Activated CD4-positive, alpha-beta memory T cell treated with anti-CD3 and anti-CD28 coated beads for 36 hours (primary cell): Measurements from ENCODE around the gene MTHFSD. TPM values are rescaled to one million over a fixed set of nuclear protein-coding genes. Genes with fewer than 3 reads are reported as not detected.

Experiments used
- CTCF ChIA-PET: fragments of 350-600 bp; sonication (Branson Sonifier 250); formaldehyde crosslinking; loops from one replicate; lab custom pipeline; 2021; ENCODE audit warnings: antibody characterized with exemption, inconsistent platforms; lab: Charles Lee
- POLR2A ChIA-PET: fragments of 350-600 bp; sonication (Branson Sonifier 250); formaldehyde crosslinking; loops from one replicate; lab custom pipeline; 2021; ENCODE audit warnings: antibody characterized with exemption; lab: Charles Lee
- DNase-seq: peaks from one replicate; pipeline ENCODE4 v3.0.0-alpha.2; 2020
- H3K27ac Mint-ChIP-seq: one replicate; pipeline ENCODE4 v1.8.0; 2021; ENCODE audit warnings: mixed read lengths
- H3K27me3 Mint-ChIP-seq: one replicate; pipeline ENCODE4 v1.8.0; 2021; ENCODE audit warnings: mixed read lengths
- H3K36me3 Mint-ChIP-seq: one replicate; pipeline ENCODE4 v1.8.0; 2021; ENCODE audit warnings: mixed read lengths
- H3K4me1 Mint-ChIP-seq: one replicate; pipeline ENCODE4 v1.8.0; 2021; ENCODE audit warnings: low read depth, mixed read lengths
- H3K4me3 Mint-ChIP-seq: one replicate; pipeline ENCODE4 v1.8.0; 2021; ENCODE audit warnings: mild to moderate bottlenecking, mixed read lengths
- H3K9me3 Mint-ChIP-seq: one replicate; pipeline ENCODE4 v1.8.0; 2021; ENCODE audit warnings: mixed read lengths
- intact Hi-C: fragments of 100-400 bp; cut with micrococcal nuclease; formaldehyde crosslinking; loops from one replicate; pipeline ENCODE4 v1.15.1; 2023
- total RNA-seq, 2 experiments: library from RNA; stranded (reverse); gene quantifications; one replicate each; pipeline ENCODE4 v1.2.3, GENCODE V29; 2021

MTHFSD gene, protein sequence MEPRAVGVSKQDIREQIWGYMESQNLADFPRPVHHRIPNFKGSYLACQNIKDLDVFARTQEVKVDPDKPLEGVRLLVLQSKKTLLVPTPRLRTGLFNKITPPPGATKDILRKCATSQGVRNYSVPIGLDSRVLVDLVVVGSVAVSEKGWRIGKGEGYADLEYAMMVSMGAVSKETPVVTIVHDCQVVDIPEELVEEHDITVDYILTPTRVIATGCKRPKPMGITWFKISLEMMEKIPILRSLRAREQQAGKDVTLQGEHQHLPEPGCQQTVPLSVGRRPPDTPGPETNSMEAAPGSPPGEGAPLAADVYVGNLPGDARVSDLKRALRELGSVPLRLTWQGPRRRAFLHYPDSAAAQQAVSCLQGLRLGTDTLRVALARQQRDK
- total RNA-seq: 10 to 100 TPM; 17.9 to 19.0 TPM

DNA sequence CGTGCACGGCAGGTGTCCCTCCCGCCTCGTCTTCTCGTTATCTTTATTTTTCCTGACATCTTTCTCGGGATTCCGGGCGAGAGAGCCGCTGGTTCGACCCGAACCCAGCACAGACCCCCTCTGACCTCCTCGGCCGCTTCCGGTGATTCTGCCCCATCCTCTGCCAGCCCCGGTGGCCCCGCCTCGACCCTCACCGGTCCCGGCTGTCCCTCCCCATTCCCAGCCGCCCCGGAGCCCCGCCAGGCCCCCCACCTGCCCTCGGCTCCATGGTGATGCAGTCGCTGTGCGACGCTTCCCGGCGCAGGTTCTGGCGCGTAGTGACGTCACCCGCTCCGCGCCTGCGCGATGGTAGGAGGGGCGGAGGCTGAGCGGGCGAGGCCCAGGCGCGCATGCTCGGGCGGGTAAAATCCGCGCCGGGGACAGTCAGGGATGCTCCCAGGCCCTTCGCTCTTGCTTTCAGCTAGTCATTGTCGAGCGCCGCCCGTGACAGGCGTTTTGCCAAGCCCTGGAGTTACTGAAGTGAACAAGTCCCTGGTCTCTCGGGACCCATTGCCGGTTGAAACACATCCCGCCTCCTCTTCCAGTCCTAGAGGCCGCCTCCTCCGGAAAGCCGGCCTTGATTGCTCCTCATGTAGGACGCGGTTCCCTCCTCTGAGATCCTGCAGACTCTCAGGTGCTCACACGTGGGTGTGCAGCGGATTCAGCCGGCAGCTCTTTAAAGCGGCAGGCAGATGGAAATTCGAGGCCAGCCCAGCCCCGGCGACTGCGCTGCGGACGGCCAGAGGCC is at the start of gene MTHFSD:
TSS of gene MTHFSD (minus strand) at position 319 of the 787 bp plus-strand sequence. CDS start at position 268, 51 bp downstream.
- H3K27ac Mint-ChIP-seq: peak within 1 kb of the TSS; percentile 93
- H3K4me1 Mint-ChIP-seq: peaks cover 14% of the 10 kb centered on the region
- ChIA-PET POLR2A (no interaction called here), CTCF (interaction anchor here (0.8 to 1.2 kb wide), 2 partner anchors 8 to 1080 kb away, joined by 3 read pairs; no protein-coding TSS in a partner anchor)
- peaks cover 7% of the 10 kb centered on the region for H3K27me3 Mint-ChIP-seq
- no peaks in the 10 kb centered on the region for H3K9me3 Mint-ChIP-seq
- intact Hi-C loops: no loop called here
- DNase-seq: peak; percentile 96
- H3K36me3 Mint-ChIP-seq: peaks cover 13% of the 10 kb centered on the region
- peak within 1 kb of the TSS; percentile 87 for H3K4me3 Mint-ChIP-seq

DNA sequence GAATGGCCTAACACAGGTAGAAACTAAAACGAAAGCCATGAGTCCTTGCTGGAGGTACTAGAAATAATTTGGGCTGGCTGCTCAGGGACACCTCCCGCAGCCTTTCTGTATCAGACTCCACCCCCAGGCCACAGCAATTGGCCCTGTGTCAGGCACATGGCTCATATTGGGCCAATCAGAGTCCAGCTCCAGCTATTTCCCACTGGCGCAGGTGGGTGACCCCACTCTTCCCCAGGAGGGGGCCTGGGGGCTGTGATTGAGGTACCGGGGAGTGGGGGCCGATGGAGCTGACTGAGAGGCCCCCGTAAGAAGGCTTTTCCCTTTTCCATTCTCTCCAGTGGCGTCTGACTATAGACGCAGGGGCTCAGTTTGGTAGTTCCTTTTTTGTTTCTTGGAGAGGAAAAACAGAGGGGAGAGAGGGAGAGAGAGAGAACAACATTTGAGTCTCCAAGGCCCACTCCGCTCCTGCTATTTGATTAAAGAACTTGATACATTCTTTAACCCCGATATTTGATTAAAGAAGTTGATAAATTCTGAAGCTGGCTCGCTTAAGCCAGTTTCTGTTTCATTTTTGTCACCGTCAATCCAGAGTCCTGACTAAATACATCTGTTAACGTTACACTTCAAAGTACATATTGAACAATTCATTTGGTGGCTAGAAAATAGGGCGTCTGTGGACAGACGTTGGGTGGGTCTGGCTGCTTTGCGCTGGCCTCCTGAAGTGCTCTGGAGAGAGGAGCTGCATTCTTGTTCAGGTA is 49.6 kb upstream of the MTHFSD start:
- CTCF ChIA-PET: interaction anchor here (0.9 kb wide), 1 partner anchor 269 kb away, joined by 4 read pairs; no protein-coding TSS in a partner anchor
- peak; percentile 48 for DNase-seq
- peaks cover 6% of the 10 kb centered on the region for H3K4me1 Mint-ChIP-seq
- peak overlapping the region; percentile 68 for H3K4me3 Mint-ChIP-seq
- H3K36me3 Mint-ChIP-seq: no peaks in the 10 kb centered on the region
- H3K9me3 Mint-ChIP-seq: peaks cover 3% of the 10 kb centered on the region
- intact Hi-C loops: loop anchor here (2.0 kb wide), 1 partner anchor 60 kb away; no protein-coding TSS in a partner anchor
- POLR2A ChIA-PET: no interaction called here
- H3K27me3 Mint-ChIP-seq: peaks cover 15% of the 10 kb centered on the region
- no peak overlapping the region for H3K27ac Mint-ChIP-seq

DNA sequence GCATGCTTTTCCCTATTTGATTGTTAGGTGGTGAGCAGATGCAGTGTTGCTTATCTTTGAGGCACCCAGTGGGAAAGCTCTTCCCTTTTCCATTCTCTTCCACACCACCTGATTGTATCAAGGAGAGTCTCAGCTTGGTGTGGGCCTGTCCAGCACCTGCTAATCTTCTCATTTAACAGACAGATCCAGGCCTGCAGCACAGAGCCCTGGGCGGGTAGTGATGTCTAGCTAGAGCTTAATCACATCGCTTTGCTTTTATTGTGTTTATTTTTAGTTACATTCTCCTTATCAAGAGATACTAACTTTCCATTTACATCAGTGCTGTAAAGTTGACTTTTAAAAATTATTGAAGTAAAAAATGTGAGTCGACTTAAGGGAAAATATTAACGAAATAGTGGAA is 47.5 kb upstream of the MTHFSD start:
- no peak for DNase-seq
- CTCF ChIA-PET: no interaction called here
- peaks cover 3% of the 10 kb centered on the region for H3K9me3 Mint-ChIP-seq

DNA sequence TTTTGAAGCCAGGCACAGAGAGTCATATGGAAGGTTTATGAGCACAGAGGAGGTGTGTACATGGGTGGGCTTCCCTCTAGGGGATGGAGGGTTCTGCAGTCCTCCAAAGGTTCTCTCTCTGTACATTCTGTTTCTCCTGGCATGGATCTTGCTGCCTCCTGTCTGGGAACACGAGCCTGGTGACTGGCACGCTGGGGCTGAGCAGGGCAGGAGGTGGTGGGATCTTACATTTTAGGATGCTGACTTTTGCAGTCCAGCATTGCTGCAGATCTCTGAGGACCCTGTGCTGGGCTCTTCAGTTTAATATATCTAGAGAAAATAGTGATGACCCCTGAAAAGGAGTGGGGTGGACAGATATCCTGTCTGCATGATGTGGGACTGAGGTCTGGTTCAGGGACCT is 46.3 kb upstream of the MTHFSD start:
- POLR2A ChIA-PET: no interaction called here

More for the DNA sequence above, 47.5 kb upstream of the MTHFSD start:
- Mint-ChIP-seq H3K27me3 (peaks cover 25% of the 10 kb centered on the region), H3K4me3 (no peak overlapping the region), H3K27ac (no peak overlapping the region), H3K4me1 (peaks cover 8% of the 10 kb centered on the region), H3K36me3 (no peaks in the 10 kb centered on the region)
- POLR2A ChIA-PET: interaction anchor here (0.7 kb wide), 1 partner anchor 643 kb away, joined by 3 read pairs; no protein-coding TSS in a partner anchor
- intact Hi-C loops: no loop called here

DNA sequence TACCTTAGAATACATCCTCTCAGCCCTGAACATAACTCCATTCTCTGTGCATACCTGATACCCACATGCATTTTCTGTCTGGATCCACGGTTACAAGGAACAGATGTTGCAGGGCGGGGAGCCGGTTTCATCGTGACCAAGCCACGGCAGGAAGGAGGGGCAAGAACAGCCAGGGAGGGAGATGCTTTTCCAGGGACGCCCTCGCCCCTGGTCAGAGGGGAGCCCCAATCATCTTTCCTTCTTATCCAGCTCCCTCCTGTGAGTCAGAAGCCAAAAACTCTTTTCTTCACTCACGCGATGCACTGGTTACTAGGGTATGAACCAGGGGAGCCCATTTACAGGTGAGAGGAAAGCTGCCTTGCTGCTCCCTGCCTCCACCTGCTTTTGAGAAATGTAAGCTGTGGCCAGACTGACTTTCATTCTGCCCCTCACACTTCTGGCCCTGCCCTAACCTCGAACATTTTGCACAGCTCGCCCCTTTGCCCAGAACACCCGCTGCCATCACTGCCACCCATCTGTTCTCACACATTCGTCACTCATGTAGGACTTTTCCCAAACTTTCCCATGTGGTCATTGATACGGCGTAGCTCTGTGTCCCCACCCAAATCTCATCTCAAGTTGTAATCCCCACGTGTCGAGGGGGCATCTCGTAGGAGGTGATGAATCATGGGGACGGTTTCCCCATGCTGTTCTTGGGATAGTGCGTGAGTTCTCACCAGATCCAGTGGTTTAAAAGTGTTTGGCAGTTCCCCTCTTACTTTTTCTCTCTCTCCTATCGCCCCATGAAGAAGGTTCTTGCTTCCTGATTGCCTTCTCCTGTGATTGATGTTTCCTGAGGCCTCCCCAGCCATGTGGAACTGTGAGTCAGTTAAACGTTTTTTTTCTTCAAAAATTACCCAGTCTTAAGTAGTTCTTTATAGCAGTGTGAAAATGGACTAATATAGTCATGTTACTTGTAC is 43.9 kb upstream of the MTHFSD start:
- Mint-ChIP-seq H3K9me3 (no peaks in the 10 kb centered on the region), H3K4me3 (no peak overlapping the region), H3K4me1 (peaks cover 2% of the 10 kb centered on the region), H3K36me3 (no peaks in the 10 kb centered on the region), H3K27me3 (peaks cover 27% of the 10 kb centered on the region), H3K27ac (no peak overlapping the region)
- CTCF ChIA-PET: no interaction called here
- POLR2A ChIA-PET: no interaction called here
- DNase-seq: no peak
- intact Hi-C loops: no loop called here

More for the DNA sequence above, 46.3 kb upstream of the MTHFSD start:
- intact Hi-C loops: no loop called here
- peaks cover 25% of the 10 kb centered on the region for H3K27me3 Mint-ChIP-seq
- H3K4me1 Mint-ChIP-seq: peaks cover 8% of the 10 kb centered on the region
- CTCF ChIA-PET: no interaction called here
- H3K4me3 Mint-ChIP-seq: no peak overlapping the region
- no peak for DNase-seq
- H3K36me3 Mint-ChIP-seq: no peaks in the 10 kb centered on the region
- no peak overlapping the region for H3K27ac Mint-ChIP-seq
- peaks cover 3% of the 10 kb centered on the region for H3K9me3 Mint-ChIP-seq

DNA sequence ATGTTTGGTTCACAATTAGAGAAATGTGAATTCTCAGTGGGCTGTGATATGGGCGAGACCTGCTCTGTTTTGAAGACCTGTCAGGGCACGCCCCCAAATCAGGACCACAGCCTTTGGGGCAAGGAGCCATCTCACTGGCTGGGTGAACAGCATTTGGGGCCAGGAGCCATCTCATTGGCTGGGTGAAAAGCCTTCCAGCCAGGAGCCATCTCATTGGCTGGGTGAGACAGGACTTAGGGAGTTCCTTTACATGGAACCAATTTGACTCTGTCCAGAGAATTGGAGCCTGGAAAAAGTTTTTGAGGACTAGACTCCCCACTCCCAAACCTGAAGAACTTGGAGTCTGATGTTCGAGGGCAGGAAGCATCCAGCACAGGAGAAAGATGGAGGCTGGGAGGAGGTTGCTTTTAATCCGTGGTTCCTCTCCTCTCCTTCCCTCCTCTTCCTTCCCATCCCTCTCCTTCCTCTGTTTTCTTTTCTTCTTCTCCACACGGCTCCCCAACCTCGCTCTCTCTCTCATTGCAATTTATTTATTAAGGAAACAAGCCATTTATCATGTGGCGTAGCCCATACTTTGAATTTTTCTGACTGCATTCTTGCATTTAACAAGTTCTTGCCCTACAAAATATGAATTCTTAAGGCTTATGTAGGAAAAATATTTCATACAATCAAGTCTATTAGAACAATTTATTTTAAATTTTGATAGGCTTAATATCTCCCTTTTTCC is 43.0 kb upstream of the MTHFSD start:
- ChIA-PET CTCF (no interaction called here), POLR2A (no interaction called here)
- H3K9me3 Mint-ChIP-seq: no peaks in the 10 kb centered on the region
- intact Hi-C loops: no loop called here
- no peak overlapping the region for H3K4me3 Mint-ChIP-seq
- peaks cover 2% of the 10 kb centered on the region for H3K4me1 Mint-ChIP-seq
- DNase-seq: no peak
- H3K27ac Mint-ChIP-seq: no peak overlapping the region
- H3K27me3 Mint-ChIP-seq: peaks cover 36% of the 10 kb centered on the region
- no peaks in the 10 kb centered on the region for H3K36me3 Mint-ChIP-seq

DNA sequence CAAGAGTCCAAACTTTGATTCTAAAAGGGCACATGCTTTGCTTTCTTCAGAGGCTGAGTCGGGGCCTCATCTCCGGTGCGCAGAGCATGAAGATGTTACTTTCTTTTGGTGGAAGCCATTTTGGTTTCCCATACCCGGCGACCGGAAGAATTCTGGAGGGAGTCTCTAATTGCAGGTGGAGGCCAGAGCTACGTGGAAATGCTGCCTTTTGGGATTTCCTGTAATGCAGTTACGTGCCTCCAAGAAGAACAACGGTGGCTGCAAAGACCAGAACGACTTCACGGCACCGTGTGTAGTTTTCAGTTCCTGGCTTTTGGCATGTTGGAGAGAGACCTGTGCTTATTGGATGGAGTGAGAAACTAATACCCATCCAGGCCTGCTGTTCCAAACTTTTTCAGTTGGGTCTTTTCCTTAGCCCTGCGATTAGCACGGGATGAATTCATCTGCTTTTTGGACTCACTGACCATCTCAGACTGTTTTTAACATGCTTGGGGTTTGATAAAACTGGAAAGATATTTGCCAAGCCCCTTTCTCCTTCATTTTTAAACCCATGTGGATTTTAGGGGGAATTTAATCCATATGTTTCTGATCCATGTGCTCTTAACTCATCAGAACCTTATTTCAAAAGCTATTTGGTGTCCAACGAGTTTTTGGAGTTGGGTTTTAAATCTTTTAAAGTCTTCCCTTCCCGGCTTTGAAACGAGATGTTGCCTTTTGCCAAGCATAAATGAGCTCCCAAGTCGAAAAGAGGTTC is 42.3 kb upstream of the MTHFSD start:
- POLR2A ChIA-PET: no interaction called here
- Mint-ChIP-seq H3K4me1 (peaks cover 2% of the 10 kb centered on the region), H3K9me3 (no peaks in the 10 kb centered on the region), H3K36me3 (no peaks in the 10 kb centered on the region), H3K27me3 (peaks cover 38% of the 10 kb centered on the region), H3K4me3 (no peak overlapping the region), H3K27ac (no peak overlapping the region)
- CTCF ChIA-PET: no interaction called here
- no peak for DNase-seq
- intact Hi-C loops: no loop called here

DNA sequence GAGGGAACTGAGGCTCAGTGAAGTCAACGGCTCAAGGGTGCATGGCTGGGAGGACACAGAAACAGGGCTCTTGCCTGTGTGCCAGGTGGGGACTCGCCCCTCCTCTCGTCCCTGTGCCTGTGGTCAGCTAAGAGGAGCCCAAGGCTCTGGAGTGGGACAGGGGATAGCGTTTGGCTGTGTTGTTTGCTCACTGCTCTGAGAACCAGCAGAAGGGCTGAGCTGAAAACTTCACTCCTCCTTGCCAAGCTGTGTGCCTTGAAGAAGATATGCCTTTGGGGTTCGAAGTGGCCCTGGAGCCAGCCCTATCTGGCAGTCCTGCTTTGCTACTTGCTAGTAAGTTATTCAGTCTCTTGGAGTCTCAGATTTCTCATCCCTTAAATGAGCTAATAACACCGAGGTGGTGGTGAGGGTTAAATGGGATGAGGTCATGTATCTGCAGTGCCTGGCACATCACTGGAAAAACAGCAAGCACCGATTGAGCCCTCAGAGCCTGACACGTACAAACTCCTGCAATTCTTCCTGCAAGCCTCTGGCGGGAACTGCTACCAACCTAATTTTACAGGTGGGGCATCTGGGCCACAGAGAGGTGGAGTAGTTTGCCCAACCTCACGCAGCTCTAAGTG is 41.1 kb upstream of the MTHFSD start:
- no peaks in the 10 kb centered on the region for H3K36me3 Mint-ChIP-seq
- no peak overlapping the region for H3K27ac Mint-ChIP-seq
- H3K4me1 Mint-ChIP-seq: peaks cover 2% of the 10 kb centered on the region
- DNase-seq: no peak
- H3K27me3 Mint-ChIP-seq: peaks cover 39% of the 10 kb centered on the region
- CTCF ChIA-PET: no interaction called here
- H3K9me3 Mint-ChIP-seq: no peaks in the 10 kb centered on the region
- intact Hi-C loops: no loop called here
- POLR2A ChIA-PET: no interaction called here
- no peak overlapping the region for H3K4me3 Mint-ChIP-seq

DNA sequence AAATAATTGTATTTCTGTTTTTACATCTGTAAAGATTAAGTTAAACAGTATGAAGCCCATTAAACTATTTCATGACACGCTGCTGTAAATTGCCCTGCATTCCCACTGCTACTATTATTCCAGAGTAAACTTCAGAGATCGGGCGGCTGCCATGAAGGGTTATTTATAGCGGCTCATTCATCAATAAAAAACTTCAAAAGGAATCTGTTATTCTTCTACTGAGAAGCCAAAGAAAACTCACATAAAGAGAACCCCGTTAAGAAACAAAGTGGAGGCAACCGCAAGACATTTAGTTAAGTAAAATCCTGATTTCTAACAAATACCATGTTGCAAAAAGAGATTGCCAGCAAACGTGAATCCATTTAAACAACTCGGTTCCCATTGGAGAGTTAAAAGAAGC is 39.7 kb upstream of the MTHFSD start:
- H3K4me3 Mint-ChIP-seq: no peak overlapping the region
- ChIA-PET CTCF (no interaction called here), POLR2A (no interaction called here)
- DNase-seq: no peak
- H3K27me3 Mint-ChIP-seq: peaks cover 34% of the 10 kb centered on the region
- intact Hi-C loops: no loop called here
- no peaks in the 10 kb centered on the region for H3K36me3 Mint-ChIP-seq
- no peak overlapping the region for H3K27ac Mint-ChIP-seq
- no peaks in the 10 kb centered on the region for H3K9me3 Mint-ChIP-seq
- H3K4me1 Mint-ChIP-seq: peaks cover 2% of the 10 kb centered on the region
